ENCODE results near the gene FRMD3.

FRMD3 gene

GRCh38 chr9:83440641-83441040 lies 97.6 kb downstream of the FRMD3 start:
- TF ChIP-seq, protein P1, sequence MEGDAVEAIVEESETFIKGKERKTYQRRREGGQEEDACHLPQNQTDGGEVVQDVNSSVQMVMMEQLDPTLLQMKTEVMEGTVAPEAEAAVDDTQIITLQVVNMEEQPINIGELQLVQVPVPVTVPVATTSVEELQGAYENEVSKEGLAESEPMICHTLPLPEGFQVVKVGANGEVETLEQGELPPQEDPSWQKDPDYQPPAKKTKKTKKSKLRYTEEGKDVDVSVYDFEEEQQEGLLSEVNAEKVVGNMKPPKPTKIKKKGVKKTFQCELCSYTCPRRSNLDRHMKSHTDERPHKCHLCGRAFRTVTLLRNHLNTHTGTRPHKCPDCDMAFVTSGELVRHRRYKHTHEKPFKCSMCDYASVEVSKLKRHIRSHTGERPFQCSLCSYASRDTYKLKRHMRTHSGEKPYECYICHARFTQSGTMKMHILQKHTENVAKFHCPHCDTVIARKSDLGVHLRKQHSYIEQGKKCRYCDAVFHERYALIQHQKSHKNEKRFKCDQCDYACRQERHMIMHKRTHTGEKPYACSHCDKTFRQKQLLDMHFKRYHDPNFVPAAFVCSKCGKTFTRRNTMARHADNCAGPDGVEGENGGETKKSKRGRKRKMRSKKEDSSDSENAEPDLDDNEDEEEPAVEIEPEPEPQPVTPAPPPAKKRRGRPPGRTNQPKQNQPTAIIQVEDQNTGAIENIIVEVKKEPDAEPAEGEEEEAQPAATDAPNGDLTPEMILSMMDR (IDR thresholded peaks at IDR 0.05; ENCODE audit: extremely low read depth, insufficient read depth, missing control alignments) = no peak
- in situ Hi-C loops (cut with MboI; ENCODE audit: low pct_unique_long_range_greater_than_20kb, low sequenced_read_pairs, unreplicated experiment) = no loop called here

GRCh38 chr9:83435301-83435700 lies 102.9 kb downstream of the FRMD3 start:
- in situ Hi-C loops (cut with MboI; ENCODE audit: low pct_unique_long_range_greater_than_20kb, low sequenced_read_pairs, unreplicated experiment) = no loop called here
- DNase-seq (ENCODE audit: low spot score) = no peak
- TF ChIP-seq, protein P1 (IDR thresholded peaks at IDR 0.05; ENCODE audit: extremely low read depth, insufficient read depth, missing control alignments) = no peak

More at GRCh38 chr9:83440641-83441040, 97.6 kb downstream of the FRMD3 start:
- DNase-seq (ENCODE audit: low spot score) = no peak

DNA sequence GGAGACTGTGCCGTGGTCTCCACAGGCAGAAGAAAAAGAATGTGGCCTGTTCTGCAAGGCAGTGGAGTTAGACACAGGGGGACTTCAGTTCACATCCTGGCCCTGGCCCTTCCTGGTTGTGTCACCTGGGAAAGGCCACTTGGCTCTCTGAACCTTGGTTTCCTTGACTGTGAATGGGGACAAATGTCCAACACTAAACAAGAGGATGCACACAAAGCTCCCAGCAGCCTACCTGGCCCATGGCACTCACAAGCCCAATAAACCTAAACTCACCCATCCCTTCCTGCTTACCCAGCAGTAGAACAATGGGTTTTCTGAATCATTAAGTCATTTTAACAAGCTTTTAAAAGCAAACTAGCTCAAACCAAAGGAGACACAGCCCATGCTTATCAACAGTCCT lies 103.9 kb downstream of the FRMD3 start:
- TF ChIP-seq, protein P1 (IDR thresholded peaks at IDR 0.05; ENCODE audit: extremely low read depth, insufficient read depth, missing control alignments) = no peak
- in situ Hi-C loops (cut with MboI; ENCODE audit: low pct_unique_long_range_greater_than_20kb, low sequenced_read_pairs, unreplicated experiment) = no loop called here
- DNase-seq (ENCODE audit: low spot score) = no peak

DNA sequence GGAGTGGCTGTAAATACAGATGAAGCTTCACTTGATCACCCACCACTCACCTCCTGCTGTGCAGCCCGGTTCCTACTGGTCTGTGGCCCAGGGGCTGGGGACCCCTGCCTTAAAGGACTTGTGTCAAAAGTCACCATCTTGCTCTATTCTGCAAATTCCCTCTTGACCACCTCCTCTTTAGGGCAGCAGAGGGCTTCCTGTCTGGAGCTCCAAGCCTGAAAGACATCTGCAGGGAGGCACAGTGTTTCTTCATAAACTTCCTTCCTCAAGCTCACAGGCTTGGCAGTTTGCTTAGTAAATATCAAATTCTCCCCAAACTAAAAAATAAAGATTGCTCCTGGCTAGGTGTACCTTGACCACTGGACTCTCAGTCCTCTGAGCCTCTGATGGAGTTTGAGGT lies 104.4 kb downstream of the FRMD3 start:
- DNase-seq (ENCODE audit: low spot score) = no peak
- TF ChIP-seq, protein P1 (IDR thresholded peaks at IDR 0.05; ENCODE audit: extremely low read depth, insufficient read depth, missing control alignments) = no peak
- in situ Hi-C loops (cut with MboI; ENCODE audit: low pct_unique_long_range_greater_than_20kb, low sequenced_read_pairs, unreplicated experiment) = no loop called here

DNA sequence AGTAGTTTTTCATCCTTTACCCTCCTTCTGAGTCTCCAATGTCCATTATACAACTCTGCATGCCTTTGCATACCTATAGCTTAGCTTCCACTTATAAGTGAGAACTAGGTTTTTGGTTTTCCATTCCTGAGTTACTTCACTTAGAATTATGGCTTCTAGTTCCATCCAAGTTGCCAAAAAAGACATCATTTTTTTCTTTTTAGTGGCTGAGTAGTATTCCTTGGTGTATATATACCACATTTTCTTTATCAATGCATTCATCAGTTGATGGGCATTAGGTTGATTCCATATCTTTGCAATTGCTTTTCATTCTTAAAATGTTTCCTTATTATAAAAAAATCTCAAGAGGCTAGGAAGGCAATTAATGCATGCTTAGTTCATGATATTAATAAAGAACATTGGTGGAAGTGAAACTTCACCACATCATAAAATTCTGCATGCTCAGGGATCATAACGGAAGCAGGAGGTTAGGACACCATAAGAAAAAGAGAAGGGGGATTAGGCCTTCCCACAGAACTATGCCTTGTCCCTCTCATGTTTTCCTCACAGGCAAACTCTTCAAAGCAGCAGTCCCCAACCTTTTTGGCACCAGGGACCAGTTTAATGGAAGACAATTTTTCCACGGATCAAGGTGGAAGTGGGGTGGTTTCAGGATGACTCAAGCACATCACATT lies 105.2 kb downstream of the FRMD3 start:
- in situ Hi-C loops (cut with MboI; ENCODE audit: low pct_unique_long_range_greater_than_20kb, low sequenced_read_pairs, unreplicated experiment) = no loop called here
- no peak for DNase-seq (ENCODE audit: low spot score)
- TF ChIP-seq, protein P1 (IDR thresholded peaks at IDR 0.05; ENCODE audit: extremely low read depth, insufficient read depth, missing control alignments) = no peak

- in situ Hi-C loops (cut with MboI; ENCODE audit: low pct_unique_long_range_greater_than_20kb, low sequenced_read_pairs, unreplicated experiment) = no loop called here
- TF ChIP-seq, protein P1 (IDR thresholded peaks at IDR 0.05; ENCODE audit: extremely low read depth, insufficient read depth, missing control alignments) = no peak
- no peak for DNase-seq (ENCODE audit: low spot score)
Measured at GRCh38 chr9:83432104-83432627, 106.0 kb downstream of the FRMD3 start.

All from GM13977 (cell line).